HL-60/S4 treated with retinoic acid at 250 ng/mL for 4 days and 3 days (cell line): ENCODE results near the gene FGF1.

Experiments used
- in situ Hi-C: fragments of 300-500 bp; cut with MboI; formaldehyde crosslinking; loops from 2 replicates; pipeline ENCODE4 v1.7.0; 2022; ENCODE audit warnings: low sequenced_read_pairs

The FGF1 gene

GRCh38 chr5:142674531-142675469 is 11.1 kb downstream of the FGF1 start:
- in situ Hi-C loops: loop anchor here (25.0 kb wide), 1 partner anchor 512 kb away; no protein-coding TSS in a partner anchor

- in situ Hi-C loops: no loop called here
Measured at GRCh38 chr5:142671801-142672200, 14.1 kb downstream of the FGF1 start.

- in situ Hi-C loops: no loop called here
Measured at GRCh38 chr5:142671266-142671665, 14.6 kb downstream of the FGF1 start.

GRCh38 chr5:142670804-142671203 is 15.1 kb downstream of the FGF1 start:
- in situ Hi-C loops: no loop called here

GRCh38 chr5:142669477-142669876 is 16.4 kb downstream of the FGF1 start:
- in situ Hi-C loops: no loop called here

GRCh38 chr5:142668336-142668735 is 17.6 kb downstream of the FGF1 start:
- in situ Hi-C loops: no loop called here

GRCh38 chr5:142667831-142668230 is 18.1 kb downstream of the FGF1 start:
- in situ Hi-C loops: no loop called here

GRCh38 chr5:142664636-142665035 is 21.3 kb downstream of the FGF1 start:
- in situ Hi-C loops: no loop called here

GRCh38 chr5:142664067-142664466 is 21.8 kb downstream of the FGF1 start:
- in situ Hi-C loops: no loop called here

- in situ Hi-C loops: no loop called here
Measured at GRCh38 chr5:142663246-142663645, 22.6 kb downstream of the FGF1 start.

GRCh38 chr5:142661957-142662356 is 23.9 kb downstream of the FGF1 start:
- in situ Hi-C loops: no loop called here

- in situ Hi-C loops: no loop called here
Measured at GRCh38 chr5:142661143-142661542, 24.7 kb downstream of the FGF1 start.

GRCh38 chr5:142660731-142661130 is 25.2 kb downstream of the FGF1 start:
- in situ Hi-C loops: no loop called here

GRCh38 chr5:142660196-142660595 is 25.7 kb downstream of the FGF1 start:
- in situ Hi-C loops: no loop called here

- in situ Hi-C loops: no loop called here
Measured at GRCh38 chr5:142659405-142659804, 26.5 kb downstream of the FGF1 start.

GRCh38 chr5:142658278-142658677 is 27.6 kb downstream of the FGF1 start:
- in situ Hi-C loops: no loop called here

GRCh38 chr5:142657446-142657845 is 28.4 kb downstream of the FGF1 start:
- in situ Hi-C loops: no loop called here

GRCh38 chr5:142655339-142656267 is 30.3 kb downstream of the FGF1 start:
- in situ Hi-C loops: no loop called here

- in situ Hi-C loops: no loop called here
Measured at GRCh38 chr5:142654578-142655058, 31.3 kb downstream of the FGF1 start.

GRCh38 chr5:142653321-142653720 is 32.6 kb downstream of the FGF1 start:
- in situ Hi-C loops: no loop called here

- in situ Hi-C loops: no loop called here
Measured at GRCh38 chr5:142652563-142652962, 33.3 kb downstream of the FGF1 start.
